ENCODE results near the gene LRP1-AS. TPM values are rescaled to one million over a fixed set of nuclear protein-coding genes. Genes with fewer than 3 reads are reported as not detected.

The LRP1-AS gene
- polyA plus RNA-seq, 2 of the 4 experiments (the other 2 are of a cell fraction), result not detected

DNA sequence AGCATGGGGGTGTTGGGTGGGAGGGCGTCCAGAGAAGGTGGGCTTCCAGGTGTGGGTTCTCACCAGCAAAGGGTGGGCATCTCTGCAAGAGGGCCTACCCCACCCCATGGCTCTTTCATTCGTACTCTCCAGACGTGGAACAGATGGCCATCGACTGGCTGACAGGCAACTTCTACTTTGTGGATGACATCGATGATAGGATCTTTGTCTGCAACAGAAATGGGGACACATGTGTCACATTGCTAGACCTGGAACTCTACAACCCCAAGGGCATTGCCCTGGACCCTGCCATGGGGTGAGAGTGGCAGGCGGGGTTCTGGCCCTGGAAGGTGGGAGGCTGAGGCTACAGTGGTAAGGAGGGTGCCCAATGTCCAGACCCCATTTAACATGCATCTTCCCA, 6.7 kb upstream of the LRP1-AS start:
- POLR2A ChIA-PET, result no interaction called here
- Histone ChIP-seq H3K4me3 (no peak overlapping the region), H3K27ac (no peak overlapping the region), H3K4me1 (peaks cover 7% of the 10 kb centered on the region), H3K4me2 (no peak overlapping the region), H3K9me3 (no peaks in the 10 kb centered on the region)
- CTCF ChIA-PET, result interaction anchor here (0.6 to 16.2 kb wide), 9 partner anchors 11 to 154 kb away, joined by 3 to 180 read pairs (median 3); no protein-coding TSS in a partner anchor
- WGBS (ENCODE audit: missing lambda C conversion rate), result 89% methylated on average over 6 of the region's 6 CpGs
- ATAC-seq, result no peak
- no peak for FAIRE-seq
- no peak for DNase-seq (ENCODE audit: low read depth in 1 of 2, low spot score in 1 of 2)
- TF ChIP-seq EP300 (IDR thresholded peaks at IDR 0.05) (no peak), PBX3 (IDR thresholded peaks at IDR 0.05) (no peak), FOXS1 (CRISPR knock-in tag; IDR thresholded peaks at IDR 0.05) (no peak), SMC3 (IDR thresholded peaks at IDR 0.05) (no peak)
- TF ChIP-seq, protein P1, sequence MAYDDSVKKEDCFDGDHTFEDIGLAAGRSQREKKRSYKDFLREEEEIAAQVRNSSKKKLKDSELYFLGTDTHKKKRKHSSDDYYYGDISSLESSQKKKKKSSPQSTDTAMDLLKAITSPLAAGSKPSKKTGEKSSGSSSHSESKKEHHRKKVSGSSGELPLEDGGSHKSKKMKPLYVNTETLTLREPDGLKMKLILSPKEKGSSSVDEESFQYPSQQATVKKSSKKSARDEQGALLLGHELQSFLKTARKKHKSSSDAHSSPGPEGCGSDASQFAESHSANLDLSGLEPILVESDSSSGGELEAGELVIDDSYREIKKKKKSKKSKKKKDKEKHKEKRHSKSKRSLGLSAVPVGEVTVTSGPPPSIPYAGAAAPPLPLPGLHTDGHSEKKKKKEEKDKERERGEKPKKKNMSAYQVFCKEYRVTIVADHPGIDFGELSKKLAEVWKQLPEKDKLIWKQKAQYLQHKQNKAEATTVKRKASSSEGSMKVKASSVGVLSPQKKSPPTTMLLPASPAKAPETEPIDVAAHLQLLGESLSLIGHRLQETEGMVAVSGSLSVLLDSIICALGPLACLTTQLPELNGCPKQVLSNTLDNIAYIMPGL (CRISPR knock-in tag; IDR thresholded peaks at IDR 0.05; ENCODE audit: borderline replicate concordance), result no peak

GRCh38 chr12:57153415-57153997, 6.1 kb upstream of the LRP1-AS start:
- no peaks in the 10 kb centered on the region for H3K9me3 ChIP-seq
- TF ChIP-seq REST (IDR thresholded peaks at IDR 0.05) (no peak), NPAS2 (CRISPR knock-in tag; IDR thresholded peaks at IDR 0.05; ENCODE audit: borderline replicate concordance) (no peak), ATOH8 (CRISPR knock-in tag; IDR thresholded peaks at IDR 0.05; ENCODE audit: low read depth) (no peak), RAD21 (conservative IDR thresholded peaks at IDR 0.05 in 1 of 2, IDR thresholded peaks at IDR 0.05 in 1 of 2) (no peak), GATA3 (IDR thresholded peaks at IDR 0.05; ENCODE audit: borderline replicate concordance) (no peak), HOXB13 (CRISPR knock-in tag; IDR thresholded peaks at IDR 0.05; ENCODE audit: low read depth) (no peak), ZFP36 (IDR thresholded peaks at IDR 0.05; ENCODE audit: borderline replicate concordance, partially characterized antibody) (no peak), ZNF302 (CRISPR knock-in tag; IDR thresholded peaks at IDR 0.05) (no peak), FOSB (CRISPR knock-in tag; IDR thresholded peaks at IDR 0.05) (no peak), PHF8 (IDR thresholded peaks at IDR 0.05; ENCODE audit: borderline replicate concordance, low read depth) (no peak), HOXB5 (CRISPR knock-in tag; IDR thresholded peaks at IDR 0.05) (no peak), CBX2 (IDR thresholded peaks at IDR 0.05; ENCODE audit: borderline replicate concordance, low read depth) (no peak), RNF2 (IDR thresholded peaks at IDR 0.05; ENCODE audit: borderline replicate concordance, low read depth) (no peak), CHD2 (IDR thresholded peaks at IDR 0.05; ENCODE audit: low read length, partially characterized antibody) (no peak)
- TF ChIP-seq, protein P2, sequence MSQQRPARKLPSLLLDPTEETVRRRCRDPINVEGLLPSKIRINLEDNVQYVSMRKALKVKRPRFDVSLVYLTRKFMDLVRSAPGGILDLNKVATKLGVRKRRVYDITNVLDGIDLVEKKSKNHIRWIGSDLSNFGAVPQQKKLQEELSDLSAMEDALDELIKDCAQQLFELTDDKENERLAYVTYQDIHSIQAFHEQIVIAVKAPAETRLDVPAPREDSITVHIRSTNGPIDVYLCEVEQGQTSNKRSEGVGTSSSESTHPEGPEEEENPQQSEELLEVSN (IDR thresholded peaks at IDR 0.05; ENCODE audit: borderline replicate concordance, low read depth), result no peak
- TF ChIP-seq, protein P1 (CRISPR knock-in tag; IDR thresholded peaks at IDR 0.05; ENCODE audit: borderline replicate concordance), result no peak
- ChIA-PET POLR2A (no interaction called here), CTCF (interaction anchor here (0.6 to 16.2 kb wide), 9 partner anchors 12 to 90 kb away, joined by 3 to 180 read pairs (median 3); partner anchors contain the start of gene STAT6)
- FAIRE-seq (no peak), DNase-seq (ENCODE audit: low read depth in 1 of 2, low spot score in 1 of 2) (no peak), ATAC-seq (no peak)
- peaks cover 13% of the 10 kb centered on the region for H3K4me1 ChIP-seq
- 86% methylated on average over 1 of the region's 1 CpG for WGBS (ENCODE audit: missing lambda C conversion rate)
- H3K4me2 ChIP-seq, result no peak overlapping the region
- no peak overlapping the region for H3K27ac ChIP-seq
- no peak overlapping the region for H3K4me3 ChIP-seq
